ENCODE data around the gene PLEKHA7.

GRCh38 chr11:16788141-16789062 lies 225.8 kb downstream of the PLEKHA7 start:
- TF ChIP-seq CTCF (conservative IDR thresholded peaks at IDR 0.05; ENCODE audit: low read length) (peak; percentile 90), EZH2phosphoT487 (IDR thresholded peaks at IDR 0.05; ENCODE audit: borderline replicate concordance, low read depth, low read length) (no peak)
